Suprapubic skin (tissue), 4 donors: ENCODE data around the gene SPATA32. TPM values are rescaled to one million over a fixed set of nuclear protein-coding genes. Genes with fewer than 3 reads are reported as not detected.

ENCODE experiments used
- DNase-seq, 2 donors: peaks; one replicate each; pipeline ENCODE4 v3.0.0-alpha.2; 2019; ENCODE audit warnings: low spot score in 2 of 2
- H3K27ac ChIP-seq: fragments of 200-600 bp; sonication (generic); one replicate; pipeline ENCODE4 v1.5.1; 2019
- H3K27me3 ChIP-seq: fragments of 200-600 bp; sonication (generic); one replicate; pipeline ENCODE4 v1.5.1; 2019
- H3K36me3 ChIP-seq: fragments of 200-600 bp; sonication (generic); one replicate; pipeline ENCODE4 v1.5.1; 2019
- H3K4me1 ChIP-seq: fragments of 200-600 bp; sonication (generic); one replicate; pipeline ENCODE4 v1.5.1; 2019
- H3K4me3 ChIP-seq: fragments of 200-600 bp; sonication (generic); one replicate; pipeline ENCODE4 v1.5.1; 2019; ENCODE audit warnings: mild to moderate bottlenecking
- H3K9me3 ChIP-seq: fragments of 200-600 bp; sonication (generic); one replicate; pipeline ENCODE4 v1.5.1; 2019
- EP300 ChIP-seq: sonication (generic); formaldehyde crosslinking; IDR thresholded peaks from one replicate; pipeline ENCODE4 v1.6.1; 2017; ENCODE audit warnings: antibody characterized with exemption
- POLR2A ChIP-seq, 2 donors: fragments of 450-650 bp; IDR thresholded peaks; one replicate each; pipeline ENCODE4 v1.6.1; 2017; ENCODE audit warnings: antibody characterized with exemption in 2 of 2, mild to moderate bottlenecking in 2 of 2, moderate library complexity in 2 of 2
- POLR2AphosphoS5 ChIP-seq, 3 donors: sonication (generic); formaldehyde crosslinking; IDR thresholded peaks; one replicate each; pipeline ENCODE4 v1.6.1; 2017; ENCODE audit warnings: antibody characterized with exemption in 3 of 3
- WGBS: methylation state at CpG from one replicate; pipeline ENCODE4 v1.1.5; 2018; 5-methylcytosine and 5-hydroxymethylcytosine counted together
- total RNA-seq, 4 donors: library from RNA; depleted of rRNA; stranded (reverse); fragments of >200 nt; gene quantifications; one replicate each; pipeline ENCODE4 v1.1.0, GENCODE V29; 2016
- TF ChIP-seq, protein P1 (sequence below), 2 donors: fragments of 200-600 bp in 1 of 2; fragments of 450-650 bp in 1 of 2; sonication (generic) in 1 of 2; IDR thresholded peaks; one replicate each; pipeline ENCODE4 v1.5.1; 2016 to 2019; ENCODE audit warnings: antibody characterized with exemption in 2 of 2, mild to moderate bottlenecking in 1 of 2, moderate library complexity in 1 of 2

Gene SPATA32
- total RNA-seq, 4 donors from 2014 or later: not detected

DNA sequence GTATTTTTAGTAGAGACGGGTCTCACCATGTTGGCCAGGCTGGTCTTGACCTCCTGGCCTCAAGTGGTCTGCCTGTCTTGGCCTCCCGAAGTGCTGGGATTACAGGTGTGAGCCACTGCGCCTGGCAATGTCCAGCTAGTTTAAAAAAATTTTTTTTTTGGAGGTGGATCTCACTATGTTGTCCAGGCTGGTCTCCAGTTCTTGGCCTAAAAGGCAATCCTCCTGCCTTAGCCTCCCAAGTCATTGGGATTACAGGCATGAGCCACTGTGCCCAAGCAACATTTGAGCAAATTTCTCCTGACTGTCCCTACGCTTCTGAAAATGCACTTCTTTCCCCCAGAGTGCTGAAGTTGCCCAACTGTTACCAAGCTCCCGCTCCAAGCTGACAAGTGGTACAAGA lies 46.9 kb upstream of the SPATA32 start:
- no peak for TF ChIP-seq EP300
- TF ChIP-seq POLR2A (IDR thresholded peaks at IDR 0.05): no peak
- TF ChIP-seq, protein P1, sequence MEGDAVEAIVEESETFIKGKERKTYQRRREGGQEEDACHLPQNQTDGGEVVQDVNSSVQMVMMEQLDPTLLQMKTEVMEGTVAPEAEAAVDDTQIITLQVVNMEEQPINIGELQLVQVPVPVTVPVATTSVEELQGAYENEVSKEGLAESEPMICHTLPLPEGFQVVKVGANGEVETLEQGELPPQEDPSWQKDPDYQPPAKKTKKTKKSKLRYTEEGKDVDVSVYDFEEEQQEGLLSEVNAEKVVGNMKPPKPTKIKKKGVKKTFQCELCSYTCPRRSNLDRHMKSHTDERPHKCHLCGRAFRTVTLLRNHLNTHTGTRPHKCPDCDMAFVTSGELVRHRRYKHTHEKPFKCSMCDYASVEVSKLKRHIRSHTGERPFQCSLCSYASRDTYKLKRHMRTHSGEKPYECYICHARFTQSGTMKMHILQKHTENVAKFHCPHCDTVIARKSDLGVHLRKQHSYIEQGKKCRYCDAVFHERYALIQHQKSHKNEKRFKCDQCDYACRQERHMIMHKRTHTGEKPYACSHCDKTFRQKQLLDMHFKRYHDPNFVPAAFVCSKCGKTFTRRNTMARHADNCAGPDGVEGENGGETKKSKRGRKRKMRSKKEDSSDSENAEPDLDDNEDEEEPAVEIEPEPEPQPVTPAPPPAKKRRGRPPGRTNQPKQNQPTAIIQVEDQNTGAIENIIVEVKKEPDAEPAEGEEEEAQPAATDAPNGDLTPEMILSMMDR (IDR thresholded peaks at IDR 0.05): no peak
- TF ChIP-seq POLR2AphosphoS5 (IDR thresholded peaks at IDR 0.05): no peak
- peak overlapping the region; percentile 86 for H3K27ac ChIP-seq
- no peaks in the 10 kb centered on the region for H3K27me3 ChIP-seq
- no peak for DNase-seq
- no peaks in the 10 kb centered on the region for H3K36me3 ChIP-seq
- WGBS: 100% methylated on average over 5 of the region's 5 CpGs
- peaks cover 87% of the 10 kb centered on the region for H3K4me1 ChIP-seq
- H3K9me3 ChIP-seq: no peaks in the 10 kb centered on the region
- no peak overlapping the region for H3K4me3 ChIP-seq

DNA sequence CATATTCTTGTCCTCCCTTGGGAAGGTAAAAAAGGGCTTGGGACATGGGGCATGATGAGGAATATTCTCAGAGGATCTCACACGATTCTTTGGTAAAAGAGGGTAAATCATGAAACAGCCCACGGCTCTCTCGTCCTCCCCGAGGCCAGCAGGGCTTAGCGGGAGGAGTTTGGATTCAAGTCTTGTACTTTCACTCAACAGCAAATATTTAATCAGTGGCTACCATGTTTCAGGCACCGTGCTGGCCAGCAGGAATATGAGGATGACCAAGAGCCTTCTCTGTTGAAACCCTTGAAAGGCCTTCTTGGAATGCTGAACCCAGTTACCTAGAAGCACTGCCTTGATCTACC lies 46.1 kb upstream of the SPATA32 start:
- H3K27ac ChIP-seq: peak overlapping the region; percentile 86
- no peak for DNase-seq
- H3K9me3 ChIP-seq: no peaks in the 10 kb centered on the region
- WGBS: 51% methylated on average over 6 of the region's 6 CpGs
- TF ChIP-seq EP300: no peak
- TF ChIP-seq, protein P1 (IDR thresholded peaks at IDR 0.05): no peak
- no peak for TF ChIP-seq POLR2AphosphoS5 (IDR thresholded peaks at IDR 0.05)
- no peak for TF ChIP-seq POLR2A (IDR thresholded peaks at IDR 0.05)
- H3K27me3 ChIP-seq: no peaks in the 10 kb centered on the region
- H3K4me1 ChIP-seq: peaks cover 83% of the 10 kb centered on the region
- no peaks in the 10 kb centered on the region for H3K36me3 ChIP-seq
- H3K4me3 ChIP-seq: no peak overlapping the region

DNA sequence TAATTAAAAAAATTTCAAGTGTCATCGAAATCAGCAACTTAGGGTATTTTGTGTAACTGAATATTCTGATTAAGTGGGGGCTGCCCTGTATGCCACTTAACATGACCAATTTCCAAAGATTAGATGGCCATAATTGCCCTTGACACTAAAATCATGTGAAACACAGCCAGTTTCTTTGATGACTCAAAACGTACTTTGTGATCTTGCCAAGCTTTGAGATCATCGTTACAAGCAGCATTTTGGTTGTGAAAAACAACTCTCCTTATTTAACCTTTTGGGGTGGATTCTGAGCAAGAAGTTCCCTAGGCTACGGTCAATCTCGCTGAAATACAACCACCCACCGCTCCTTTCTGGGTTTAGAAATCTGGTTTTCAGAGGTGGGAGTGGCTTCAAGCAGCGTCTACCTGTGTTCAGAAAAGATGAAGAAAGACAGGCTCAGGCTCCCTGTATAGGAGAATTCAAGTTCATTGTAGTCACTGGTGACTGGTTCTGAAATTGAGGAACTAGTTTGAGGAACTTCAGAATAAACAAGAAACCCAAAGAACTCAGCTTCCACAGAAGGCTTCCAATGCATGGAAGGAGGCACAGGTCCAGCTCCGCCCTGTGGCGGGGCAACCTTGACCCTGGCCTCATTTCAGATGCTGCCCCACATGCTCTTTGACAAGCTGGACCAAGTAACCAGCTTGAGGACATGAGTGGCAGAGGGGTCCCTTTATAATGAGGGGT lies 45.6 kb upstream of the SPATA32 start:
- no peak for DNase-seq

DNA sequence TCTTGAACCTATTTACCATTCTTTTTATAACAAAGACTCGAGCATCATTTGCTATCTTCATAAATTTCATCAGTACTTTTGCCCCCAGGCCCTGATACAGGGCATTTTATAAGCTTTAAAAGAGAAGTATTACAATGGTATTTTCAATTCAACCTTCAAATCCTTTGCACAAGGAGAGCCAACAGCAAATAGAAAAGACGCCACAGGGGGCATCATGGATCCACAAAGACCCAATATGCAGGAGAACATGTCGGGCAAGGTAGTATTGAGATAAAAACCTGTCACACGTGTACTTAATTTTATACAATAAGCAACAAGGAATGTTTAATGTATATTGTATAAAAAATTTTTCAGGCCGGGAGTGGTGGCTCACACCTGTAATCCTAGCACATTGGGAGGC lies 44.7 kb upstream of the SPATA32 start:
- no peak for TF ChIP-seq EP300
- TF ChIP-seq POLR2A (IDR thresholded peaks at IDR 0.05): no peak
- TF ChIP-seq POLR2AphosphoS5 (IDR thresholded peaks at IDR 0.05): no peak
- TF ChIP-seq, protein P1 (IDR thresholded peaks at IDR 0.05): no peak
- Histone ChIP-seq H3K4me3 (no peak overlapping the region), H3K27me3 (no peaks in the 10 kb centered on the region), H3K4me1 (peaks cover 83% of the 10 kb centered on the region), H3K36me3 (no peaks in the 10 kb centered on the region), H3K27ac (peak overlapping the region; percentile 86), H3K9me3 (no peaks in the 10 kb centered on the region)
- no peak for DNase-seq
- 77% methylated on average over 5 of the region's 5 CpGs for WGBS

More for the DNA sequence above, 45.6 kb upstream of the SPATA32 start:
- TF ChIP-seq POLR2A (IDR thresholded peaks at IDR 0.05) (no peak), POLR2AphosphoS5 (IDR thresholded peaks at IDR 0.05) (peak in 2 of 3 donors; percentile 24 to 34)
- TF ChIP-seq, protein P1 (IDR thresholded peaks at IDR 0.05): no peak
- H3K27ac ChIP-seq: peak overlapping the region; percentile 86
- H3K9me3 ChIP-seq: no peaks in the 10 kb centered on the region
- H3K36me3 ChIP-seq: no peaks in the 10 kb centered on the region
- 17% methylated on average over 9 of the region's 9 CpGs for WGBS
- no peak overlapping the region for H3K4me3 ChIP-seq
- H3K27me3 ChIP-seq: no peaks in the 10 kb centered on the region
- peaks cover 83% of the 10 kb centered on the region for H3K4me1 ChIP-seq

DNA sequence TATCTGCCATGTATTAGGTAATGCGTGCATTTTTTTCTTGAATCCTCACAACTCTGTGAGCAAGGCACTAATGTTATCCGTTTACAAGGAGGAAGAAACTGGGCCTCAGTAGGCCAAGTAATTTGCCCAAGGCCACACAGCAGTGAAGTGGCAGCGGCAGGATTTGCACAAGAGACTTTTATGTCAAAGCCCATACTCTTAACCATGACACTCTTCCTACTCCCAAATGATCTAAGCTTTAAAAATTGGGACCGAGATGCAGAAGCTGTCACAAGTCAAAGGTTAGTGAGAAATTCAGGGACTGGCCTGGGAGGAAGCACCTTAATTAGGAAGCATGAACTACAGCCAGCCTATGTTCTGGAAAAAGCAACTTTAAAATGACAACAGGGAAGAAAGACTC lies 44.2 kb upstream of the SPATA32 start:
- 34% methylated on average over 4 of the region's 4 CpGs for WGBS
- Histone ChIP-seq H3K9me3 (no peaks in the 10 kb centered on the region), H3K4me1 (peaks cover 78% of the 10 kb centered on the region), H3K4me3 (no peak overlapping the region), H3K27me3 (no peaks in the 10 kb centered on the region), H3K36me3 (no peaks in the 10 kb centered on the region), H3K27ac (peak overlapping the region; percentile 86)
- no peak for DNase-seq
- TF ChIP-seq, protein P1 (IDR thresholded peaks at IDR 0.05): no peak
- TF ChIP-seq POLR2A (IDR thresholded peaks at IDR 0.05) (no peak), POLR2AphosphoS5 (IDR thresholded peaks at IDR 0.05) (no peak), EP300 (no peak)
